Activated gamma-delta T cell treated with anti-CD3 and anti-CD28 coated beads, Interleukin-2, amount 50 U/mL, for 16 hours (primary cell): ENCODE measurements around the gene MT1M.

Experiments
- DNase-seq: peaks from one replicate; pipeline ENCODE4 v3.0.0-alpha.2; 2020; ENCODE audit warnings: low read depth

The MT1M gene

GRCh38 chr16:56628486-56629350 is 3.7 kb upstream of the MT1M start:
- DNase-seq, result no peak

GRCh38 chr16:56629531-56629930 is 2.9 kb upstream of the MT1M start:
- no peak for DNase-seq

GRCh38 chr16:56630134-56630533 is 2.3 kb upstream of the MT1M start:
- DNase-seq, result no peak

GRCh38 chr16:56631197-56631596 is 1.3 kb upstream of the MT1M start:
- no peak for DNase-seq

- DNase-seq, result no peak
Measured at GRCh38 chr16:56631832-56632155, 665 bp upstream of the MT1M start.

- no peak for DNase-seq
Measured at GRCh38 chr16:56632848-56633365, 448 bp downstream of the MT1M start.

GRCh38 chr16:56633535-56633934 is 1.1 kb downstream of the MT1M start:
- DNase-seq, result no peak

- DNase-seq, result no peak
Measured at GRCh38 chr16:56634715-56635440, 2.4 kb downstream of the MT1M start.

- DNase-seq, result no peak
Measured at GRCh38 chr16:56635441-56635967, 3.0 kb downstream of the MT1M start.

- DNase-seq, result no peak
Measured at GRCh38 chr16:56636616-56637413, 4.4 kb downstream of the MT1M start.

- no peak for DNase-seq
Measured at GRCh38 chr16:56637814-56638750, 5.6 kb downstream of the MT1M start, which contains the start of gene MT1A. Gene MT1A (plus strand): TSS chr16:56638666. CDS start chr16:56638739, 73 bp downstream.

- DNase-seq, result no peak
Measured at GRCh38 chr16:56639045-56639444, 6.6 kb downstream of the MT1M start.

- DNase-seq, result no peak
Measured at GRCh38 chr16:56640076-56640475, 7.6 kb downstream of the MT1M start.

- no peak for DNase-seq
Measured at GRCh38 chr16:56641166-56641565, 8.7 kb downstream of the MT1M start.

- DNase-seq, result peak; percentile 57
Measured at GRCh38 chr16:56643080-56643778, 10.8 kb downstream of the MT1M start.

GRCh38 chr16:56643833-56644232 is 11.4 kb downstream of the MT1M start:
- no peak for DNase-seq

GRCh38 chr16:56645311-56645710 is 12.9 kb downstream of the MT1M start:
- no peak for DNase-seq

GRCh38 chr16:56645838-56646237 is 13.4 kb downstream of the MT1M start:
- no peak for DNase-seq

- DNase-seq, result no peak
Measured at GRCh38 chr16:56647641-56648431, 15.4 kb downstream of the MT1M start.
